HG03097 (cell line): Measurements from ENCODE around the gene CCL20.
"Not testable (repeated sequence)": the region's sequence is repeated elsewhere in the genome, so short reads cannot be mapped to it uniquely, and the experiment has no call there.

ENCODE experiments used
- ATAC-seq: cut with Tn5 transposase; IDR thresholded peaks from one replicate; pipeline ENCODE4 v1.9.1; 2021; ENCODE audit not compliant: unreplicated experiment, low FRiP score

Gene CCL20

DNA sequence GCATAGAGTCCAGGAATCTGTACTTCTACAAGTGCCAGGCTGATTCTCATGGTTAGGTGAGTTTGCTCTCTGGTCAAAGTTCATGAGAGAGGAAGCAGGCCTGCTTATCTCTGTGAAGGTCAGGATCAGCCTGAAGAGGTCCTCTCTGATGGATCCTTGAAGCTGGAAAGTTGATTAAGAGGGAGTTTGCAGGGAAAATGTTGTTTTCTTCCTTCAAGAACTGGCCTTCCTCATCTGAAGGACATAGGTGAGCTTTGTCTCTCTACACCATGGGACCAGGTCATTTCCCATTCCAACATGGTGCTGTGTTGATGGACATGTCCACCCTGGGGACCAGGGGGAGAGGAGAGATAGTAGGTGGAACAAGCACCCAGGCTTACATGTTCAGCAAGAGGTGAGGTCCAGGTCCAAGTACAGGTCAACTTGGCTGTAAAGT, 14.9 kb downstream of the CCL20 start:
- no peak for ATAC-seq

- ATAC-seq, result no peak
Measured at GRCh38 chr2:227829337-227829736, 15.7 kb downstream of the CCL20 start.

- ATAC-seq, result no peak
Measured at GRCh38 chr2:227834423-227834822, 20.8 kb downstream of the CCL20 start.

DNA sequence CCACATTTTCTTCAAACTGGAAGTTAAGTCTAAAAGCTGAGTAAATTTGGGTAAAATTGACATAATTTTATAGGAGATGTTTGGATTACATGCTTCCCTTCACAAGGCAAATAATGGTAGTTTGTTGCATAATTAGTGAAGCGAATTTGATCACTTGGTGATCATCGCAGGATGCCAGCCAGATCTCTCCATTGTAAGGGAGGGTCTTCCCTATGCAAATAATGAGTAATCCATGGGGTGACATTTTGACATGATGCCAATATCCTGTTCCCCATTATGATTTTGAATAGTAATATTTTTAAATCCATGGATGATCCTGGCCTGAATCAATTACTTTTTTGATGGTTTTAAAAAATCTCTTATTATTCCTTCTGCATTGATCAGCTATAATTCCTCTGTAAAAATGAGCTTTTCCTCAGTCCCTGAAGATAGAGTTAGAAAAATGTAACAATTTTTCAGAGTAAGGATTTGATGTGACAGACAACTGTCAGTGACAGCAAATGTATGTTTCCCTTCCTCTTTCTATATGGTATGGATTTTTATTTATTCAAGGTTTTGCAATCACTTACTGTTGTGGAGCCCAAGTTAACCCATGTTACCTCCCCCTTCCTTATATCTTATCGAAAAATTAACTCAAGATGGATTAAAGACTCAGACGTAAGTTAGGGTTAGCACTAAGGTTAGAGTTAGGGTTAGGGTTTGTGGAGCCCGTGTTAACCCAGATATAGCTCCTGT, 21.4 kb downstream of the CCL20 start:
- no peak for ATAC-seq

DNA sequence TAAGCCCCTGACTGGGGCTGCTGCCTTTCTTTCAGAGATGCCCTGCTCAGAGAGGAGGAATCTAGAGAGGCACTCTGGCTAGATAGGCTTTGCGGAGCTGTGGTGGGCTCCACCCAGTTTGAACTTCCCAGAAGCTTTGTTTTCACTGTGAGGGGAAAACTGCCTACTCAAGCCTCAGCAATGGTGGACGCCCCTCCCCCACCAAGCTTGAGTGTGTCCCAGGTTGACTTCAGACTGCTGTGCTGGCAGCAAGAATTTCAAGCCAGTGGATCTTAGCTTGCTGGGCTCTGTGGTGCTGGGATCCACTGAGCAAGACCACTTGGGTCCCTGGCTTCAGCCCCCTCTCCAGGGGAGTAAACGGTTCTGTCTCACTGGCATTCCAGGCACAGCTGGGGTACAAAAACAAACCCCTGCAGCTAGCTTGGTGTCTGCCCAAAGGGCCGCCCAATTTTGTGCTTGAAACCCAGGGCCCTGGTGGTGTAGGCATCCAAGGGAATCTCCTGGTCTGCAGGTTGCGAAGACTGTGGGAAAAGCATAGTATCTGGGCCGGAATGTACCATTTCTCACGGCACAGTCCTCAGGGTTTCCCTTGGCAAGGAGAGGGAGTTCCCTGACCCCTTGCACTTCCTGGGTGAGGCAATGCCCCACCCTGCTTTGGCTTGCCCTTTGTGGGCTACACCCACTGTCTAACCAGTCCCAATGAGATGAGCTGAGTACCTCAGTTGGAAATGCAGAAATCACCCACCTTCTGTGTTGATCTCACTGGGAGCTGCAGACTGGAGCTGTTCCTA, 25.9 kb downstream of the CCL20 start:
- ATAC-seq, result not testable (repeated sequence)

GRCh38 chr2:227846831-227847230, 33.2 kb downstream of the CCL20 start:
- ATAC-seq, result no peak

DNA sequence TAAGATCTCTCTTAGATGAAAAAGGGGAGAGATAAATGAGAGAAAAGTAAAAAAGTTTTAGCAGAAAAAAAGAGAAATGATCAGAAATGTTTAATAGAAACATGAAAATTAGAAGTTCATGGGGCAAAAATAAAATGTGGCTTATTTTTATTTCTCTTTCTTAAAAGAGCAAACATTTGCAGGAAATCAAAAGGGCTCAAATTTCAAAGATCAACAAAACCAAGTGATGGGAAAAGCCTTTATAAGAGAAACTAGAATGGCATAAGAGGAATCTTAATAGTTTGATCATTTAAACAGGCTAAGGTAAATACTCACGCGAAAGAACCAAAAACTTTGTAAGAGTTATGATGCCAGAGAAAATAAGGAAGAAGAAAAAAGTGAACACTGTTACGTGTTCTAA, 34.5 kb downstream of the CCL20 start:
- no peak for ATAC-seq

- no peak for ATAC-seq
Measured at GRCh38 chr2:227848586-227848985, 34.9 kb downstream of the CCL20 start.

- no peak for ATAC-seq
Measured at GRCh38 chr2:227849906-227850305, 36.3 kb downstream of the CCL20 start.

- no peak for ATAC-seq
Measured at GRCh38 chr2:227853204-227853629, 39.6 kb downstream of the CCL20 start.

DNA sequence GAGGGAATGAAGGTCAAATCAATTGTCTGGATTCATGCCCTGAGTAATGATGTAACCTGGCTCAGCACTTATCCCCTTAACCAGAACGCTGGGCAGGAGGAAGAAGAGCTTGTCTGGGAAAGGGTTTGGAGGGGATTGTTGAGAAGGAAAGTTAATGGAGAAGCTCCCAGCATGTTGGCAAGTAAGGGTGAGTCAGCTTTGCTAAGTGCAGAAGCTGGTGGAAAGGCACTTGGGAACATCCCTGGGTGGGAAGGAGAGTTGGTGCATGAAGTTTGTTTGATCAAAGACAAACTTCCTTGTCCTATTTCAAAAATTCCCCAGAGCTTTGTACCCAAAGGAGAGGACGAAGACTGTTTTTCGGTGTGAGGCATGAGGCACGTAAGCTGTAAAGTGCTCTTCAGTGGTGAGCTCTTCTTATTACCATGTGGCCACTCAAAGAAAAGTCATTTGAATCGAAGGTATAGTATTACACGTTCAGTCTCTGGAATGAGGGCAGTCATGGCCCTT, 40.2 kb downstream of the CCL20 start:
- no peak for ATAC-seq

GRCh38 chr2:227855440-227855839, 41.8 kb downstream of the CCL20 start:
- no peak for ATAC-seq

DNA sequence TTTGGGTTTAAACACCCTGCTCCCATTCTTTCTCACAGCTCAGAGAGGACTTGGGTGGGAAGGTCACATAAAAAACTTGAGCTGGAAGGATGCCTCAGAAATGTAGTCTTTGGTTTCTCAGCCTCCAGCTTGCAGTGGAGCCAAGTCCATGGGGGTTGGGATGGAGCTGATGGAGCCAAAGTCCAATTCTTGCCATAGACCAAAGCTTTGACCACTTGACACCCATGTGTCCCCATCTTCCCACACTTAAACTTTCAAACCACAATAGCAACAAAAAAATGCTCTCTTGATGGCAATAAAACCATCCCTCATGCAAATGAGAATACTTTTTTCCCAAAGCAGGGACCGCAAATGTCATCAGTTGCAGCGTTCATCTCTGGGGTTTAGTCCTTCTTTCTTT, 43.1 kb downstream of the CCL20 start:
- no peak for ATAC-seq

DNA sequence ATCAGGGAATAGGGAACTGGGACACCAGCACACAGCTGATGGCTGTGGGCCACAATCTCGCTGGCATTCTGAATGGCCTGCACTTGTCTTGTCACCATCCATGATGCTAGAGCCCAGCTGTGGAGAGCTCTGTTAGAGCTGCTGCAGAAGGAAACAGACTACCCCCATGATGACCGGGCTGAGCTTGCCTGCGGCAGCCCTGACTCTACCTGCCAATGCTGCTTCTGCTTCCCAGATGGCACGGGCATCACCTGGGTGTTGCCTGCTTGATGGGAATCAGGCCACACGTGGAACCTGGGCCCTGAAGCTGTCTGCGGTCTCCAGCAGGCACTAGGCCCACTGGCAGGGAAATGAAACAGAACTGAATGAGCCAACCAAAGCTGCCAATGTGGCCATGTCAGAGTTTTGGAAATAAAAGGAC, 46.6 kb downstream of the CCL20 start:
- ATAC-seq, result no peak

DNA sequence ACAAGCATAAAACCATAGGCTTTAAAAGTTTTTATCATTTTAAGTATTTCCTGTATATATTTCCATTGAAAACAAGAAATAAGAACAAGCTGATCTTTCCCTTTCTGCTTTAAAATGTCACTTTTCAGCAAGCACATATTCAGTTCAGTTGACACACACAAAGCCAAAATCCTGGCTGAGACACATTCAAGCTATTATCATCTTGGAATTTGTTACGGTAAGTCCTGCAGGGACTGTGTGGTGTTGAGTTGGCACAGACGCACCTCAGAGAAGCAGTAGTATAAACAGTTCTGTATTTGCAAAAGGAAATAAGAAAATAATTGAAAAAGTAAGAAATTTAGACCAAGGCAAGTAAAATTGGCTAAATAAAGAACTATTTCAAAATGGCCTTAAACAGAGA, 47.4 kb downstream of the CCL20 start:
- ATAC-seq, result no peak

GRCh38 chr2:227862227-227862740, 48.6 kb downstream of the CCL20 start:
- no peak for ATAC-seq

GRCh38 chr2:227862741-227863588, 49.3 kb downstream of the CCL20 start:
- ATAC-seq, result no peak

GRCh38 chr2:227864161-227864756, 50.6 kb downstream of the CCL20 start:
- no peak for ATAC-seq

DNA sequence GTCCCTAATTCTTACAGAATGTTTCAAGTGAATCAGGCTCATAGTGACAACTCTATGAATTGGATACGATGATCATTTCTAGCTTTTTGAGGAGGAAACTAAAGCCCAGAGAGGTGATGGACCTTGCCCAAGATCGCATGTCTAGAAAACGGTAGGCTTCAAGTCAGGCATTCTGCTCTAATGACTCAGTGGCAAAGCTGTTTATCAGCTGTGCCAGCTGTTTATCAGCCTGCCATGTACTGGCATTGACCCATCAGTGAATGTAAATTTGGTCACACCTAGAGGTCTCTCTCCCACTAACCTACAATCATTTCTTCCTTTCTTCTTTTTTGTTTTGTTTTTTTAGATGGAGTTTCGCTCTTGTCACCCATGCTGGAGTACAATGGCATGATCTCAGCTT, 51.6 kb downstream of the CCL20 start:
- no peak for ATAC-seq
